ENCODE results near the gene SGMS1. TPM values are rescaled to one million over a fixed set of nuclear protein-coding genes. Genes with fewer than 3 reads are reported as not detected.

Gene SGMS1
- total and polyA plus RNA-seq, 11 donors: 6.9 to 40.6 (median 19.6) TPM

DNA sequence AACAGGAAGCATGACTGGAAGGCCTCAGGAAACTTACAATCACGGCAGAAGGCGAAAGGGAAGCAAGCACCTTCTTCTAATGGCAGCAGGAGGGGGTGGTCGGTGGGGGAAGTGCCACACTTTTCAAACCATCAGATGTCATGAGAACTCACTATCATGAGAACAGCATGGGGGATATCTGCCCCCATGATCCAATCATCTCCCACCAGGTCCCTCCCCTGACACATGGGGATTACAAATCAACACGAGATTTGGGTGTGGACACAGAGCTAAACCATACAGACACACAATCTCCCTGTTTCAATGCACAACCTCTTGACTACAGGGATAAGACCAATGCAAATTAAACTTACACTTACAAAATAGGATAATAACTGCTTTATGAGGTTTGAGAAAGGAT lies 97.6 kb downstream of the SGMS1 start:
- intact Hi-C loops (cut with DNase I): no loop called here
- DNase-seq: no peak
- WGBS, 4 donors: 88 to 94% (median 93%) methylated on average over 4 of the region's 4 CpGs
- Histone ChIP-seq H3K27me3 (no peaks in the 10 kb centered on the region), H3K4me3 (no peak overlapping the region), H3K36me3 (no peaks in the 10 kb centered on the region), H3K9me3 (no peaks in the 10 kb centered on the region), H3K4me1 (peaks cover 0 to 11% (median 0%) of the 10 kb centered on the region in 12 donors), H3K27ac (no peak overlapping the region)
- no peak for ATAC-seq
- TF ChIP-seq POLR2A (IDR thresholded peaks at IDR 0.05): no peak
- TF ChIP-seq, protein P1, sequence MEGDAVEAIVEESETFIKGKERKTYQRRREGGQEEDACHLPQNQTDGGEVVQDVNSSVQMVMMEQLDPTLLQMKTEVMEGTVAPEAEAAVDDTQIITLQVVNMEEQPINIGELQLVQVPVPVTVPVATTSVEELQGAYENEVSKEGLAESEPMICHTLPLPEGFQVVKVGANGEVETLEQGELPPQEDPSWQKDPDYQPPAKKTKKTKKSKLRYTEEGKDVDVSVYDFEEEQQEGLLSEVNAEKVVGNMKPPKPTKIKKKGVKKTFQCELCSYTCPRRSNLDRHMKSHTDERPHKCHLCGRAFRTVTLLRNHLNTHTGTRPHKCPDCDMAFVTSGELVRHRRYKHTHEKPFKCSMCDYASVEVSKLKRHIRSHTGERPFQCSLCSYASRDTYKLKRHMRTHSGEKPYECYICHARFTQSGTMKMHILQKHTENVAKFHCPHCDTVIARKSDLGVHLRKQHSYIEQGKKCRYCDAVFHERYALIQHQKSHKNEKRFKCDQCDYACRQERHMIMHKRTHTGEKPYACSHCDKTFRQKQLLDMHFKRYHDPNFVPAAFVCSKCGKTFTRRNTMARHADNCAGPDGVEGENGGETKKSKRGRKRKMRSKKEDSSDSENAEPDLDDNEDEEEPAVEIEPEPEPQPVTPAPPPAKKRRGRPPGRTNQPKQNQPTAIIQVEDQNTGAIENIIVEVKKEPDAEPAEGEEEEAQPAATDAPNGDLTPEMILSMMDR (IDR thresholded peaks at IDR 0.05): no peak

- no peak for DNase-seq
- H3K4me3 ChIP-seq: no peak overlapping the region
- no peaks in the 10 kb centered on the region for H3K9me3 ChIP-seq
- ATAC-seq: no peak
- H3K27ac ChIP-seq: no peak overlapping the region
- no peak for TF ChIP-seq POLR2A (IDR thresholded peaks at IDR 0.05)
- TF ChIP-seq, protein P1 (IDR thresholded peaks at IDR 0.05): no peak
- peaks cover 0 to 11% (median 0%) of the 10 kb centered on the region in 12 donors for H3K4me1 ChIP-seq
- intact Hi-C loops (cut with DNase I): no loop called here
- H3K36me3 ChIP-seq: peaks cover 0 to 9% (median 6%) of the 10 kb centered on the region in 9 donors
- no peaks in the 10 kb centered on the region for H3K27me3 ChIP-seq
Observed at GRCh38 chr10:50523357-50523756, 100.4 kb downstream of the SGMS1 start.

DNA sequence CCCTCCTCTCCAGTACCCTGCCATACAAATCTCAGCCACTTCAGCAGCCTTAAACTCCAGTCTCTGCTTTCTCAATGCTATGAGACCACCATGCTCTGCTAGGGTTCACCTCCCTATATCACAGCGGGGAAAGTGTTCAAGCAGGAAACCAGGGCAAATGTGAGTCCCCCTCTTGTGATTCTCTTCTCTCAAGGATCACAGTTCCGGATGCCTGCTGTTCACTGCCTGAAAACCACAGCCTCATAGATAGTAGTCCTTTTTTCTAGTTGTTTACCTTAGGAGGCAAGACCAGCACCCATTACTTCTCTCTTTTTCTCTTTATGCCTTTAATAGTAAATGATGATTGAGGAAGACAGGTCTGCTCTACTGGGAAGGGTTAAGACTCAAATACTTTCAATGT lies 100.8 kb downstream of the SGMS1 start:
- intact Hi-C loops (cut with DNase I): no loop called here
- Histone ChIP-seq H3K36me3 (peaks cover 0 to 9% (median 6%) of the 10 kb centered on the region in 9 donors), H3K9me3 (no peaks in the 10 kb centered on the region), H3K27ac (no peak overlapping the region), H3K4me1 (peaks cover 0 to 9% (median 0%) of the 10 kb centered on the region in 12 donors), H3K4me3 (no peak overlapping the region), H3K27me3 (no peaks in the 10 kb centered on the region)
- TF ChIP-seq, protein P1 (IDR thresholded peaks at IDR 0.05): no peak
- ATAC-seq (no peak), DNase-seq (no peak)
- WGBS, 4 donors: 83 to 98% (median 94%) methylated on average over 2 of the region's 2 CpGs

DNA sequence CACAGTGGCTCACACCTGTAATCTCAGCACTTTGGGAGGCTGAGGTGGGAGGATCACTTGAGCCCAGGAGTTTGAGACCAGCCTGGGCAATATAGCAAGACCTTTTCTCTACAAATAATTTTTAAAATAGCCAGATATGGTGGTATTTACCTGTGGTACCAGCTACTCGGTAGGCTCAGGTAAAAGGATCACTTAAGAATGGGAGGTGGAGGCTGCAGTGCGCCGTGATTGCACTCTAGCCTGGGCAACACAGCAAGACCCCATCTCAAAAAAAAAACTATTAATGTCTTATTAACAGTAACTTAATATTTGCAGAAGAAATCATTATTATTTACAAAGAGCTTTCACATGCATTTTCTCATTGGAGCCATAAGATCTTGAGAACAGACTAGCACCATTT lies 103.6 kb downstream of the SGMS1 start:
- H3K4me1 ChIP-seq: peaks cover 0 to 10% (median 4%) of the 10 kb centered on the region in 12 donors
- H3K9me3 ChIP-seq: no peaks in the 10 kb centered on the region
- DNase-seq: no peak
- H3K36me3 ChIP-seq: peaks cover 0 to 9% (median 6%) of the 10 kb centered on the region in 9 donors
- no peaks in the 10 kb centered on the region for H3K27me3 ChIP-seq
- no peak for ATAC-seq
- WGBS, 4 donors: 94 to 99% (median 96%) methylated on average over 3 of the region's 3 CpGs
- intact Hi-C loops (cut with DNase I): no loop called here
- no peak overlapping the region for H3K4me3 ChIP-seq
- H3K27ac ChIP-seq: no peak overlapping the region
- TF ChIP-seq, protein P1 (IDR thresholded peaks at IDR 0.05): no peak
- no peak for TF ChIP-seq POLR2A (IDR thresholded peaks at IDR 0.05)

Data from heart left ventricle (tissue), 16 donors.